SK-N-SH (cell line): ENCODE measurements around the gene CDK14. TPM values are rescaled to one million over a fixed set of nuclear protein-coding genes. Genes with fewer than 3 reads are reported as not detected.

ENCODE experiments used
- CTCF ChIA-PET: fragments of 300-600, 350-600 bp; formaldehyde crosslinking; extraction: SDS; loops from one replicate; lab custom pipeline; 2021; lab: Yijun Ruan, JAX
- POLR2A ChIA-PET: fragments of 350-600 bp; sonication (Branson Sonifier 250); formaldehyde crosslinking; extraction: SDS; loops from one replicate; lab custom pipeline; 2020; ENCODE audit warnings: antibody characterized with exemption, inconsistent platforms; lab: Yijun Ruan, JAX
- DNase-seq: peaks from one replicate; pipeline ENCODE4 v3.0.0; 2012
- H2AFZ ChIP-seq: fragments of 200-600 bp; sonication (generic); 2 replicates; pipeline ENCODE4 v1.8.1; 2016; ENCODE audit warnings: antibody characterized with exemption, mild to moderate bottlenecking, low read depth
- H3F3A ChIP-seq: fragments of 200-600 bp; sonication (generic); replicated peaks from 2 replicates; pipeline ENCODE3; 2016; ENCODE audit warnings: antibody characterized with exemption, mild to moderate bottlenecking; ENCODE audit not compliant: insufficient read depth
- H3K27ac ChIP-seq, 2 experiments: fragments of 200-500 bp in 1 of 2; fragments of 200-600 bp in 1 of 2; sonication (Bioruptor generic) in 1 of 2; sonication (generic), shearing (Covaris generic) in 1 of 2; 2 replicates each; pipeline versions ENCODE4 v1.5.1 to v1.6.1; 2014 to 2016; ENCODE audit warnings: low read depth in 2 of 2, inconsistent platforms in 1 of 2, low read length in 1 of 2, mild to moderate bottlenecking in 1 of 2, mixed read lengths in 1 of 2
- H3K27me3 ChIP-seq: fragments of 200-600 bp; sonication (generic), shearing (Covaris generic); 2 replicates; pipeline ENCODE4 v1.6.1; 2016; ENCODE audit warnings: mixed run types; ENCODE audit not compliant: insufficient read depth
- H3K36me3 ChIP-seq, 2 experiments: fragments of 200-500 bp in 1 of 2; fragments of 200-600 bp in 1 of 2; sonication (Bioruptor generic) in 1 of 2; sonication (generic) in 1 of 2; replicated peaks in 1 of 2; 2 replicates each; pipeline versions ENCODE3 to v1.5.1; 2014 to 2016; ENCODE audit warnings: low read length in 1 of 2, mild to moderate bottlenecking in 1 of 2; ENCODE audit not compliant: insufficient read depth in 2 of 2, control insufficient read depth in 1 of 2
- H3K4me1 ChIP-seq, 2 experiments: fragments of 200-500 bp in 1 of 2; fragments of 200-600 bp in 1 of 2; sonication (Bioruptor generic) in 1 of 2; sonication (generic), shearing (Covaris generic) in 1 of 2; 2 replicates each; pipeline versions ENCODE4 v1.5.1 to v1.6.1; 2014 to 2016; ENCODE audit warnings: low read depth in 1 of 2, low read length in 1 of 2, mixed run types in 1 of 2; ENCODE audit not compliant: insufficient read depth in 2 of 2, control insufficient read depth in 1 of 2
- H3K4me2 ChIP-seq: fragments of 200-600 bp; sonication (generic), shearing (Covaris generic); 2 replicates; pipeline ENCODE4 v1.6.1; 2017; ENCODE audit warnings: mixed run types
- H3K4me3 ChIP-seq, 2 experiments: fragments of 200-500 bp in 1 of 2; fragments of 200-600 bp in 1 of 2; sonication (Bioruptor generic) in 1 of 2; sonication (generic), shearing (Covaris generic) in 1 of 2; 2 replicates each; pipeline versions ENCODE4 v1.5.1 to v1.8.1; 2014 to 2016; ENCODE audit warnings: low read depth in 2 of 2, inconsistent platforms in 1 of 2, low read length in 1 of 2, mild to moderate bottlenecking in 1 of 2, mixed read lengths in 1 of 2, moderate library complexity in 1 of 2
- H3K79me2 ChIP-seq: fragments of 200-600 bp; sonication (generic); 2 replicates; pipeline ENCODE4 v1.8.1; 2017; ENCODE audit warnings: mild to moderate bottlenecking; ENCODE audit not compliant: insufficient read depth
- H3K9ac ChIP-seq: fragments of 200-600 bp; sonication (generic); 2 replicates; pipeline ENCODE4 v1.6.1; 2017; ENCODE audit warnings: mixed run types
- H3K9me2 ChIP-seq: fragments of 200-600 bp; sonication (generic); 2 replicates; pipeline ENCODE4 v1.6.1; 2017; ENCODE audit warnings: mixed run types
- H3K9me3 ChIP-seq: fragments of 200-600 bp; sonication (generic); 2 replicates; pipeline ENCODE4 v1.6.1; 2017; ENCODE audit warnings: mixed run types, mild to moderate bottlenecking, moderate library complexity
- H4K20me1 ChIP-seq: fragments of 200-600 bp; sonication (generic); 2 replicates; pipeline ENCODE4 v1.6.1; 2017; ENCODE audit warnings: mild to moderate bottlenecking, mixed run types; ENCODE audit not compliant: insufficient read depth
- EP300 ChIP-seq, 2 experiments: IDR thresholded peaks; 2 replicates each; pipeline versions ENCODE4 v1.4.0 to v1.6.1; 2012; ENCODE audit warnings: borderline replicate concordance in 1 of 2, low read depth in 1 of 2, low read length in 1 of 2
- FOXM1 ChIP-seq: IDR thresholded peaks from 2 replicates; pipeline ENCODE4 v1.4.0; 2012; ENCODE audit warnings: low read depth, mild to moderate bottlenecking
- GABPA ChIP-seq: IDR thresholded peaks from 2 replicates; pipeline ENCODE4 v1.4.0; 2012; ENCODE audit warnings: low read depth, mild to moderate bottlenecking
- GATA2 ChIP-seq: sonication (generic); formaldehyde crosslinking; IDR thresholded peaks from 2 replicates; pipeline ENCODE4 v1.5.0; 2020; ENCODE audit warnings: mild to moderate bottlenecking, missing genetic modification reagents
- JUND ChIP-seq: IDR thresholded peaks from 2 replicates; pipeline ENCODE4 v1.4.0; 2012
- MXI1 ChIP-seq: IDR thresholded peaks from 2 replicates; pipeline ENCODE4 v1.6.1; 2012; ENCODE audit warnings: mild to moderate bottlenecking, low read depth, low read length, improper control_type of control experiment
- NFIC ChIP-seq: IDR thresholded peaks from 2 replicates; pipeline ENCODE4 v1.4.0; 2012; ENCODE audit warnings: borderline replicate concordance
- POLR2AphosphoS5 ChIP-seq: IDR thresholded peaks from 2 replicates; pipeline ENCODE4 v1.6.1; 2012; ENCODE audit warnings: low read depth, low read length
- RCOR1 ChIP-seq: fragments of 150-350 bp; IDR thresholded peaks from 2 replicates; pipeline ENCODE4 v1.6.1; 2017; ENCODE audit warnings: antibody characterized with exemption, low read length
- SMC3 ChIP-seq: IDR thresholded peaks from 2 replicates; pipeline ENCODE4 v1.6.1; 2012; ENCODE audit warnings: low read depth, low read length, improper control_type of control experiment
- TAF1 ChIP-seq: IDR thresholded peaks from 2 replicates; pipeline ENCODE4 v1.6.1; 2012; ENCODE audit warnings: low read depth, mild to moderate bottlenecking, low read length, moderate library complexity, borderline replicate concordance
- ZBTB33 ChIP-seq: IDR thresholded peaks from 2 replicates; pipeline ENCODE4 v1.4.0; 2012; ENCODE audit warnings: low read depth, borderline replicate concordance
- WGBS: methylation state at CpG from one replicate; pipeline ENCODE4 v1.1.6; 2017; ENCODE audit warnings: low lambda C conversion rate; 5-methylcytosine and 5-hydroxymethylcytosine counted together
- polyA plus RNA-seq, 3 experiments: library from polyadenylated mRNA; depleted of rRNA; stranded (reverse); fragments of >200 nt; gene quantifications; 2 replicates each; pipeline ENCODE4 v1.2.3, GENCODE V29; 2012
- TF ChIP-seq, protein P1 (sequence below): IDR thresholded peaks from 2 replicates; pipeline ENCODE4; 2012
- TF ChIP-seq, protein P2 (sequence below): fragments of 150-350 bp; IDR thresholded peaks from 2 replicates; pipeline ENCODE4 v1.6.1; 2017; ENCODE audit warnings: antibody characterized with exemption, low read length, low read depth, borderline replicate concordance
- TF ChIP-seq, protein P3 (sequence below): IDR thresholded peaks from 2 replicates; pipeline ENCODE4 v1.4.0; 2012; ENCODE audit warnings: low read depth, borderline replicate concordance
- TF ChIP-seq, protein P4 (sequence below): fragments of 200-600 bp; sonication (generic); IDR thresholded peaks from 2 replicates; pipeline ENCODE4 v1.6.1; 2017; ENCODE audit warnings: antibody characterized with exemption, mild to moderate bottlenecking, moderate library complexity

CDK14 gene
- polyA plus RNA-seq, 1 of the 3 experiments (the other 2 are of a cell fraction), result 13.9 TPM

DNA sequence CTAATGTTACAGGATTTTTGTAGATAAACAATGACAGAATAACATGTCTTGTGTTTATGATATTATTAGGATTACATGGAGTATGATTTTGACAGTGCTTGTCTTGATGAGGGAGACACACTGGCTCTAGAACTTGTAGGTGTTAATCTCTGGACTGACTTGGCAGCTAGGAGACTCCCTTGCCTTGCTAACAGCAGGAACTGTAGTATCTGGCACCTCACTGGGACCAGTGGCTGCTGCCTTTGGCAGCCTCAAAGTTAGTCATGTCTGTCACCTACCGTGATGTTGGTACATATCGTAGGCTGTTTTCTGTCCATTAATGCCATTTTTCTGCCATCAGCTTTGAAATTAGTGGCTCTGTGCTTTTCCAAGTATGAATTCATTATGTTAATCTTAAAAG is 261.5 kb downstream of the CDK14 start:
- no peak for DNase-seq
- Histone ChIP-seq H3K4me3 (no peak overlapping the region), H3K27ac (no peak overlapping the region), H4K20me1 (no peaks in the 10 kb centered on the region), H3K9me2 (no peaks in the 10 kb centered on the region), H3K36me3 (no peaks in the 10 kb centered on the region), H3K79me2 (0 out of 2 replicates have a peak, but pooled peaks cover 10% of the 10 kb centered on the region), H3F3A (no peaks in the 10 kb centered on the region), H2AFZ (no peak overlapping the region), H3K9ac (no peak overlapping the region), H3K4me2 (no peak overlapping the region), H3K4me1 (peaks cover 0 to 2% of the 10 kb centered on the region in 2 experiments; a peak in 2 of 4 replicates), H3K9me3 (no peaks in the 10 kb centered on the region), H3K27me3 (no peaks in the 10 kb centered on the region)
- POLR2A ChIA-PET, result no interaction called here
- 90% methylated on average over 2 of the region's 2 CpGs for WGBS
- CTCF ChIA-PET, result no interaction called here
- TF ChIP-seq NFIC, result no peak
- no peak for TF ChIP-seq MXI1
- TF ChIP-seq, protein P1, sequence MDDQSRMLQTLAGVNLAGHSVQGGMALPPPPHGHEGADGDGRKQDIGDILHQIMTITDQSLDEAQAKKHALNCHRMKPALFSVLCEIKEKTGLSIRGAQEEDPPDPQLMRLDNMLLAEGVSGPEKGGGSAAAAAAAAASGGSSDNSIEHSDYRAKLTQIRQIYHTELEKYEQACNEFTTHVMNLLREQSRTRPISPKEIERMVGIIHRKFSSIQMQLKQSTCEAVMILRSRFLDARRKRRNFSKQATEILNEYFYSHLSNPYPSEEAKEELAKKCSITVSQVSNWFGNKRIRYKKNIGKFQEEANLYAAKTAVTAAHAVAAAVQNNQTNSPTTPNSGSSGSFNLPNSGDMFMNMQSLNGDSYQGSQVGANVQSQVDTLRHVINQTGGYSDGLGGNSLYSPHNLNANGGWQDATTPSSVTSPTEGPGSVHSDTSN, result no peak
- TF ChIP-seq, protein P2, sequence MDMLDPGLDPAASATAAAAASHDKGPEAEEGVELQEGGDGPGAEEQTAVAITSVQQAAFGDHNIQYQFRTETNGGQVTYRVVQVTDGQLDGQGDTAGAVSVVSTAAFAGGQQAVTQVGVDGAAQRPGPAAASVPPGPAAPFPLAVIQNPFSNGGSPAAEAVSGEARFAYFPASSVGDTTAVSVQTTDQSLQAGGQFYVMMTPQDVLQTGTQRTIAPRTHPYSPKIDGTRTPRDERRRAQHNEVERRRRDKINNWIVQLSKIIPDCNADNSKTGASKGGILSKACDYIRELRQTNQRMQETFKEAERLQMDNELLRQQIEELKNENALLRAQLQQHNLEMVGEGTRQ, result no peak
- no peak for TF ChIP-seq FOXM1
- TF ChIP-seq ZBTB33, result no peak
- no peak for TF ChIP-seq JUND
- no peak for TF ChIP-seq EP300 (IDR thresholded peaks at IDR 0.05; ENCODE audit: borderline replicate concordance in 1 of 2, low read depth in 1 of 2, low read length in 1 of 2)
- TF ChIP-seq RCOR1, result no peak
- TF ChIP-seq TAF1, result no peak
- TF ChIP-seq, protein P3, sequence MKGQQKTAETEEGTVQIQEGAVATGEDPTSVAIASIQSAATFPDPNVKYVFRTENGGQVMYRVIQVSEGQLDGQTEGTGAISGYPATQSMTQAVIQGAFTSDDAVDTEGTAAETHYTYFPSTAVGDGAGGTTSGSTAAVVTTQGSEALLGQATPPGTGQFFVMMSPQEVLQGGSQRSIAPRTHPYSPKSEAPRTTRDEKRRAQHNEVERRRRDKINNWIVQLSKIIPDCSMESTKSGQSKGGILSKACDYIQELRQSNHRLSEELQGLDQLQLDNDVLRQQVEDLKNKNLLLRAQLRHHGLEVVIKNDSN, result no peak

GRCh38 chr7:90858546-90858945 is 262.4 kb downstream of the CDK14 start:
- ChIA-PET POLR2A (no interaction called here), CTCF (no interaction called here)
- H3K4me1 ChIP-seq, result peaks cover 0 to 2% of the 10 kb centered on the region in 2 experiments; a peak in 2 of 4 replicates
- H3K79me2 ChIP-seq, result 0 out of 2 replicates have a peak, but pooled peaks cover 10% of the 10 kb centered on the region
- DNase-seq, result no peak
- no peak overlapping the region for H3K4me2 ChIP-seq
- H2AFZ ChIP-seq, result no peak overlapping the region
- WGBS, result 85% methylated on average over 2 of the region's 2 CpGs
- H3F3A ChIP-seq, result no peaks in the 10 kb centered on the region
- H4K20me1 ChIP-seq, result no peaks in the 10 kb centered on the region
- no peak overlapping the region for H3K4me3 ChIP-seq
- H3K27me3 ChIP-seq, result no peaks in the 10 kb centered on the region
- no peak overlapping the region for H3K27ac ChIP-seq
- no peak for TF ChIP-seq EP300 (IDR thresholded peaks at IDR 0.05; ENCODE audit: borderline replicate concordance in 1 of 2, low read depth in 1 of 2, low read length in 1 of 2)
- TF ChIP-seq, protein P4, sequence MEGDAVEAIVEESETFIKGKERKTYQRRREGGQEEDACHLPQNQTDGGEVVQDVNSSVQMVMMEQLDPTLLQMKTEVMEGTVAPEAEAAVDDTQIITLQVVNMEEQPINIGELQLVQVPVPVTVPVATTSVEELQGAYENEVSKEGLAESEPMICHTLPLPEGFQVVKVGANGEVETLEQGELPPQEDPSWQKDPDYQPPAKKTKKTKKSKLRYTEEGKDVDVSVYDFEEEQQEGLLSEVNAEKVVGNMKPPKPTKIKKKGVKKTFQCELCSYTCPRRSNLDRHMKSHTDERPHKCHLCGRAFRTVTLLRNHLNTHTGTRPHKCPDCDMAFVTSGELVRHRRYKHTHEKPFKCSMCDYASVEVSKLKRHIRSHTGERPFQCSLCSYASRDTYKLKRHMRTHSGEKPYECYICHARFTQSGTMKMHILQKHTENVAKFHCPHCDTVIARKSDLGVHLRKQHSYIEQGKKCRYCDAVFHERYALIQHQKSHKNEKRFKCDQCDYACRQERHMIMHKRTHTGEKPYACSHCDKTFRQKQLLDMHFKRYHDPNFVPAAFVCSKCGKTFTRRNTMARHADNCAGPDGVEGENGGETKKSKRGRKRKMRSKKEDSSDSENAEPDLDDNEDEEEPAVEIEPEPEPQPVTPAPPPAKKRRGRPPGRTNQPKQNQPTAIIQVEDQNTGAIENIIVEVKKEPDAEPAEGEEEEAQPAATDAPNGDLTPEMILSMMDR, result no peak
- TF ChIP-seq JUND, result no peak
- TF ChIP-seq, protein P2, result no peak
- TF ChIP-seq RCOR1, result no peak
- TF ChIP-seq SMC3, result no peak
- no peak for TF ChIP-seq GABPA
- TF ChIP-seq GATA2 (CRISPR knock-in tag), result no peak
- no peak for TF ChIP-seq MXI1
- no peak for TF ChIP-seq POLR2AphosphoS5
- H3K9ac ChIP-seq, result no peak overlapping the region
- H3K9me2 ChIP-seq, result no peaks in the 10 kb centered on the region
- no peaks in the 10 kb centered on the region for H3K36me3 ChIP-seq
- no peaks in the 10 kb centered on the region for H3K9me3 ChIP-seq
